ENCODE results near the gene CD276. TPM values are rescaled to one million over a fixed set of nuclear protein-coding genes. Genes with fewer than 3 reads are reported as not detected.
A peak's percentile ranks its signal among the peaks of the same experiment; 100 is the strongest.

The CD276 gene
- total and polyA plus RNA-seq, 8 donors = 10.4 to 185 (median 32.4) TPM

DNA sequence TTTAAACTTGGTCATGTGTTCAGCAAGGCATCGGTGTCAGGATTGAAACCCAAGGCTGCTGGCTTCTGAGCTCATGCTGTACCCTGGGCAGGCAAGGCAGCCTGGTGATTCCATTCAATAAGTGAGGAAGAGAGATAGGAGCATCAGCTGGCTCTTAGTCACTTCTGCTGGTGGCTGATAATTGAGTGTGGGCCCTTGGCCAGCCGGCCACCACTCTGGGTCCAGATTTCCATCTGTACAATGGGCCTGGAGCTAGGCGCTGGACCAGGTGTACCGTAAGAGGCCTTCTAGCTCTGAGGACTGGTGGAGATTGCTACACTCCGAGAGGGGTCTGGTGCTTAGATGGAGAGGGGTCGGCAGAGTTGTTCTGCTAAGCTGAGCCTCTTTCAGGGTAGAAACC, 4.3 kb downstream of the CD276 start:
- no peak for TF ChIP-seq POLR2A (IDR thresholded peaks at IDR 0.05)
- TF ChIP-seq EP300 (IDR thresholded peaks at IDR 0.05) = no peak
- no peak for TF ChIP-seq POLR2AphosphoS5 (IDR thresholded peaks at IDR 0.05)
- TF ChIP-seq CTCF (IDR thresholded peaks at IDR 0.05) = no peak
- intact Hi-C loops (cut with DNase I; ENCODE audit: low total_unique reads) = no loop called here
- 89 to 93% (median 91%) methylated on average over 6 of the region's 6 CpGs for WGBS, 5 donors
- Histone ChIP-seq H3K9me3 (no peaks in the 10 kb centered on the region), H3K27me3 (peaks cover 0 to 23% (median 0%) of the 10 kb centered on the region in 3 donors), H3K4me3 (no peak overlapping the region), H3K27ac (peak overlapping the region in 3 of 5 donors; percentile 6 to 44 (median 16)), H3K4me1 (peaks cover 40 to 82% (median 60%) of the 10 kb centered on the region in 4 donors), H3K36me3 (no peaks in the 10 kb centered on the region)
- DNase-seq = no peak

- no peak overlapping the region for H3K27ac ChIP-seq
These were observed 7.2 kb downstream of the CD276 start for GRCh38 chr15:73691396-73691795.

DNA sequence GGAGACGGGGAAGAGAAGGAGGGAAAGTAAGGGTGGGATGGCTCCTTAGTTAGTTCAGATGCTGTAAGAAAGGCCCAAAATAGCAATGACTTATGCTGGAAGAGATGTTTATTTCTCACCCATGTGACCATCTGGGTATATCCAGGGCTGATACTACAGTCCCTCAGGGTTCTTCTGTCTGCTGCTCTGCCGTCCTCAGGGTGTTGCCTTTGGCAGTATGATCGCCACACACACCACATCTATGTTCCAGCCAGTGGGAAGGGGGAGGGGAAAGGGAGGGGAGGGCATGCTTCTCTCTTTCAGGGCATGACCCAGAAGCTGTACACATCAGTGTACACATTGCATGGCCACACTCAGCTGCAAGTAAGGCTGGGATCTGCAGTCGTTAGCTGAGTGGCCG, 10.2 kb downstream of the CD276 start:
- Histone ChIP-seq H3K27ac (no peak overlapping the region), H3K9me3 (no peaks in the 10 kb centered on the region), H3K36me3 (peaks cover 0 to 10% (median 6%) of the 10 kb centered on the region in 4 donors), H3K4me1 (peaks cover 15 to 74% (median 46%) of the 10 kb centered on the region in 4 donors), H3K27me3 (no peaks in the 10 kb centered on the region), H3K4me3 (no peak overlapping the region)
- no peak for TF ChIP-seq POLR2AphosphoS5 (IDR thresholded peaks at IDR 0.05)
- no peak for TF ChIP-seq CTCF (IDR thresholded peaks at IDR 0.05)
- no peak for TF ChIP-seq EP300 (IDR thresholded peaks at IDR 0.05)
- no peak for TF ChIP-seq POLR2A (IDR thresholded peaks at IDR 0.05)
- 45 to 63% (median 58%) methylated on average over 5 of the region's 5 CpGs for WGBS, 5 donors
- intact Hi-C loops (cut with DNase I; ENCODE audit: low total_unique reads) = no loop called here
- no peak for DNase-seq

More at GRCh38 chr15:73691396-73691795, 7.2 kb downstream of the CD276 start:
- peak; percentile 70 to 80 for DNase-seq
- intact Hi-C loops (cut with DNase I; ENCODE audit: low total_unique reads) = no loop called here
- Histone ChIP-seq H3K9me3 (no peaks in the 10 kb centered on the region), H3K4me1 (peaks cover 26 to 86% (median 51%) of the 10 kb centered on the region in 4 donors), H3K27me3 (peaks cover 0 to 10% (median 0%) of the 10 kb centered on the region in 3 donors), H3K36me3 (no peaks in the 10 kb centered on the region), H3K4me3 (no peak overlapping the region)
- 49 to 59% (median 53%) methylated on average over 6 of the region's 6 CpGs for WGBS, 5 donors
- peak in 1 of 7 experiments; percentile 14 for TF ChIP-seq CTCF (IDR thresholded peaks at IDR 0.05)
- no peak for TF ChIP-seq POLR2AphosphoS5 (IDR thresholded peaks at IDR 0.05)

DNA sequence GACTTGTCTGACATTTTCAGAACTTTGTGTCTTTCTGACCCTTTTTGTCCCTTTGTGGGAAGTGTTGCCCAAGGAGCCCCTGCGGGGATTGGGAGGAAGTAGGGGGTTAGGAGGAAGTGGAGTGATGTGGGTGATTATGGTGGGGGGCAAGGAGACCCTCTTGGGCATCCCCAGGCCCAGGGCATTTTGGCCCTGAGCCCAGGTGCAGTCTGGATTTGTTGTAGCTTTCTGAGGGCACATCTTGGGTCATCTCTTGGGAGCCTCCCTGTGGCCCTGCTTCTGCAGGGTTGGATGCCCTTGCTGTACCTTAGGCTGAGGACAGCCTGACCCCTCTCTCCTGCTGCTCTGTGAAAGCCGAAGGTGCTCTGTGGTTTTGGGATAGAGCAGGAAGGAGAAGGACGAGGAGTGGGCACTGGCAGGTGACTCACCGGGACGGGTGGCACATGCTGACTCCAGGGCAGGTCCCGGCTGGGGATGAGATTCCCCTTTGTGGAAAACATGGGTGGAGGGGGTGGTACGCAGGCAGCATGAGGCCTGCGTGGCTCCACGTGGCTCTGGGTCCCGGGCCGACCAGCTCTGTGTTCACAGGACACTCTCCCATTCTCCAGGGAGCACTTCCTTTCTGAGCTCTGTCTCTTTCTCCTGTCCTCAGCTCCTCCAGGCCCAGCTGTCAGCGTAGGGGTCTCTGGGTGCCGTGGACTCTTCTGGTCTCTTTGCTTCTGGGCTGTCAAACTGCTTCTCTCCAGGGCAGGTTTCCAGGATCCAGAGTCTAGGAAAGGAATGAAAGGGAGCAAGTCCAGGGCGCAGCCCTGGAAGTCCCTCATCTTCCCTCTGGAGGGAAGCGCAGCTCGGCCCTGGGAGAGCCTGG, 11.8 kb downstream of the CD276 start:
- intact Hi-C loops (cut with DNase I; ENCODE audit: low total_unique reads) = no loop called here
- no peak for DNase-seq
- 71 to 81% (median 79%) methylated on average over 16 of the region's 16 CpGs for WGBS, 5 donors

More for the DNA sequence above, 11.8 kb downstream of the CD276 start:
- no peaks in the 10 kb centered on the region for H3K27me3 ChIP-seq
- peak overlapping the region in 4 of 5 donors; percentile 18 to 50 (median 34) for H3K27ac ChIP-seq
- H3K4me1 ChIP-seq = peaks cover 15 to 59% (median 41%) of the 10 kb centered on the region in 4 donors
- TF ChIP-seq EP300 (IDR thresholded peaks at IDR 0.05) = no peak
- no peak for TF ChIP-seq POLR2A (IDR thresholded peaks at IDR 0.05)
- no peak overlapping the region for H3K4me3 ChIP-seq
- H3K9me3 ChIP-seq = no peaks in the 10 kb centered on the region
- peaks cover 0 to 15% (median 11%) of the 10 kb centered on the region in 4 donors for H3K36me3 ChIP-seq
